Progenitor cell of endocrine pancreas (in vitro differentiated cells): ENCODE data around the gene CXCL9. TPM values are rescaled to one million over a fixed set of nuclear protein-coding genes. Genes with fewer than 3 reads are reported as not detected.

Experiments used
- DNase-seq: peaks from one replicate; pipeline ENCODE4 v3.0.0; 2021; ENCODE audit warnings: low spot score; ENCODE audit not compliant: unreplicated experiment
- H3K27ac Mint-ChIP-seq: 2 replicates; pipeline ENCODE4 v1.8.0; 2021; ENCODE audit warnings: mild to moderate bottlenecking, moderate library complexity, mixed read lengths
- H3K27me3 Mint-ChIP-seq: 2 replicates; pipeline ENCODE4 v1.8.0; 2021; ENCODE audit warnings: mixed read lengths
- H3K36me3 Mint-ChIP-seq: 2 replicates; pipeline ENCODE4 v1.8.0; 2022; ENCODE audit warnings: mixed read lengths; ENCODE audit not compliant: insufficient read depth
- H3K4me1 Mint-ChIP-seq: 2 replicates; pipeline ENCODE4 v1.8.0; 2021; ENCODE audit warnings: low read depth, mixed read lengths
- H3K4me3 Mint-ChIP-seq: 2 replicates; pipeline ENCODE4 v1.8.0; 2021; ENCODE audit warnings: low read depth, mild to moderate bottlenecking, moderate library complexity, mixed read lengths
- H3K9me3 Mint-ChIP-seq: 2 replicates; pipeline ENCODE4 v1.8.0; 2021; ENCODE audit warnings: low read depth, mixed read lengths
- total RNA-seq: library from RNA; stranded (reverse); gene quantifications from 2 replicates; pipeline ENCODE4 v1.2.1, GENCODE V29; 2021
- TF ChIP-seq, protein P1 (sequence below): fragments of 200-600 bp; sonication (generic); IDR thresholded peaks from one replicate; pipeline ENCODE4 v1.5.0; 2021; ENCODE audit warnings: antibody characterized with exemption, mild to moderate bottlenecking; ENCODE audit not compliant: unreplicated experiment

Gene CXCL9
- total RNA-seq, 1 donor from 2014 or later: not detected

DNA sequence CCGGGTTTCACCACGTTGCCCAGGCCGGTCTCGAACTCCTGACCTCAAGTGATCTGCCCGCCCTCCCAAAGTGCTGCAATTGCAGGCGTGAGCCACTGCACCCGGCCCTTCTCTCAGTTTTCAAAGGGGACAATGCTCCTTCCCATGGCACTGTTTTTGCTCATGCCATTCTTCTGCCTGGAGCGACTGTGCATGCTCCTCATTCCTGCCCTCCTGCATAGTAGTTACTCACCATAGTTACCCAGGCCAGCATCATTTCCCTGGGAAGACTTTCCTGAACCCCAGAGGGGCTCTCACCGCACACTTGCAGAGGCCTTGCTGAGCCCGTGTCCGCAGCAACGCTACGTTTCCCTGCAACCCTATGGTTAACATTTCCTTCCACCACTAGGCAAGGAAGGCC lies 3.3 kb upstream of the CXCL9 start:
- H3K9me3 Mint-ChIP-seq: no peaks in the 10 kb centered on the region
- H3K36me3 Mint-ChIP-seq: no peaks in the 10 kb centered on the region
- TF ChIP-seq, protein P1, sequence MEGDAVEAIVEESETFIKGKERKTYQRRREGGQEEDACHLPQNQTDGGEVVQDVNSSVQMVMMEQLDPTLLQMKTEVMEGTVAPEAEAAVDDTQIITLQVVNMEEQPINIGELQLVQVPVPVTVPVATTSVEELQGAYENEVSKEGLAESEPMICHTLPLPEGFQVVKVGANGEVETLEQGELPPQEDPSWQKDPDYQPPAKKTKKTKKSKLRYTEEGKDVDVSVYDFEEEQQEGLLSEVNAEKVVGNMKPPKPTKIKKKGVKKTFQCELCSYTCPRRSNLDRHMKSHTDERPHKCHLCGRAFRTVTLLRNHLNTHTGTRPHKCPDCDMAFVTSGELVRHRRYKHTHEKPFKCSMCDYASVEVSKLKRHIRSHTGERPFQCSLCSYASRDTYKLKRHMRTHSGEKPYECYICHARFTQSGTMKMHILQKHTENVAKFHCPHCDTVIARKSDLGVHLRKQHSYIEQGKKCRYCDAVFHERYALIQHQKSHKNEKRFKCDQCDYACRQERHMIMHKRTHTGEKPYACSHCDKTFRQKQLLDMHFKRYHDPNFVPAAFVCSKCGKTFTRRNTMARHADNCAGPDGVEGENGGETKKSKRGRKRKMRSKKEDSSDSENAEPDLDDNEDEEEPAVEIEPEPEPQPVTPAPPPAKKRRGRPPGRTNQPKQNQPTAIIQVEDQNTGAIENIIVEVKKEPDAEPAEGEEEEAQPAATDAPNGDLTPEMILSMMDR: no peak
- H3K4me3 Mint-ChIP-seq: no peak overlapping the region
- no peak for DNase-seq
- peaks cover 13% of the 10 kb centered on the region for H3K27me3 Mint-ChIP-seq
- no peak overlapping the region for H3K27ac Mint-ChIP-seq
- peaks cover 2% of the 10 kb centered on the region for H3K4me1 Mint-ChIP-seq

DNA sequence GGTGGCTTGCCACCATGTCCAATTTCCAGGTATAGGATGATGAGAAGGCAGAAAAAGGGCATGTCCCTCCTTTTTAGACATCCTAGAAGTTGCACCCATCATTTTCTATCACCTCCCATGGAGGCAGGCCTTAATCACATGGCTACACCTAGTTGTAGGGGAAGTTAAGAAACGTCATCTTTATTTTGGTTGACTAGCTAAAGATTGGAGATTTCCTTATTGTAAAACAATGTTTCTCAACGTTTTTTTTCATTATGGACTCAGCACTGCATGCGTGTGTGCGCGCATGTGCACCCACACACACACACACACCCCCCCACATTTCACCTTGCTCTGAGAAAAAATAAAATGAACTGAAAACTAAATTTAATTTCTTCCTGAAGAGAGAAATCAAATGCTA lies 2.0 kb upstream of the CXCL9 start:
- H3K27ac Mint-ChIP-seq: no peak overlapping the region
- no peaks in the 10 kb centered on the region for H3K36me3 Mint-ChIP-seq
- peaks cover 13% of the 10 kb centered on the region for H3K27me3 Mint-ChIP-seq
- no peak overlapping the region for H3K4me3 Mint-ChIP-seq
- no peaks in the 10 kb centered on the region for H3K9me3 Mint-ChIP-seq
- TF ChIP-seq, protein P1: no peak
- peaks cover 2% of the 10 kb centered on the region for H3K4me1 Mint-ChIP-seq
- DNase-seq: no peak

DNA sequence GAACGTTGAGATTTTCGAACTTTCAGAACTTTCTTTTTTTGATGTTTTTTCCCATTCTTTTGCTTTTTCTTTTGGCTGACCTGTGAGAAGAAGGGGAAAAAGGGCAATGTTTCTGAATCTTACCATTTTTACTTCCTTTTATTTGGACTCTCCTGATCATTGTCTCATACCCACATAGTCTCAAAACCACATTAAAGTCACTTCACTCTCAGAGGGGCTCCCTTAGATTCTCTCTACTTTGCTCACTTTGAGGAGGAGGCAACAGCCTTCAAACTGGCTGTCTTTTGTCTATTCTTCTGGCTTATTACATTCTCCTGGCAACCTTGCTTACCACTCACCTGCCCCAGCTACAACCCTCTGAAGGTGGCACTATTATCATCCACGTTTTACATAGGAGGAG lies 3.7 kb downstream of the CXCL9 start:
- TF ChIP-seq, protein P1: no peak
- Mint-ChIP-seq H3K4me1 (peaks cover 2% of the 10 kb centered on the region), H3K4me3 (no peak overlapping the region), H3K36me3 (no peaks in the 10 kb centered on the region), H3K27me3 (peaks cover 10% of the 10 kb centered on the region), H3K27ac (no peak overlapping the region), H3K9me3 (no peaks in the 10 kb centered on the region)
- DNase-seq: no peak

DNA sequence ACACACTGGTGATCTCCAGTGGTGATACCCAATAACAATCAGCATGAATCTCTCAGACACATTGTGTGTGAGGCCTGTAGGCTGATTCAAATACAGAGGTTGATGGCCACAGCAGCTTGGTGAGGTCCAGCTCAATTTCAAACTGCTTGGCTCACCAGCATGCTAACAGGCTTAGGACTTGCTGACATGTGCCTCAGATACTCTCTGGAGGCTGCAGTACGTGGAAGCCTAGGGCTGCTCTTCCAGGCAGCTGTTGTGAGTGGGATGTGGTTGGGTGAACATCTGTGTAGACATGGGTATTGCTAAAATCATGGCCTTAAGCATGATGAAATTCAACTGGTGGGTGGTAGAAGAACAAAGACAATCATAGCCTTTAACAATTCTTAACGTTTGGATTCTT lies 4.3 kb downstream of the CXCL9 start:
- Mint-ChIP-seq H3K4me3 (no peak overlapping the region), H3K27me3 (peaks cover 10% of the 10 kb centered on the region), H3K4me1 (peaks cover 2% of the 10 kb centered on the region), H3K27ac (no peak overlapping the region), H3K9me3 (no peaks in the 10 kb centered on the region), H3K36me3 (no peaks in the 10 kb centered on the region)
- TF ChIP-seq, protein P1: no peak
- DNase-seq: no peak

DNA sequence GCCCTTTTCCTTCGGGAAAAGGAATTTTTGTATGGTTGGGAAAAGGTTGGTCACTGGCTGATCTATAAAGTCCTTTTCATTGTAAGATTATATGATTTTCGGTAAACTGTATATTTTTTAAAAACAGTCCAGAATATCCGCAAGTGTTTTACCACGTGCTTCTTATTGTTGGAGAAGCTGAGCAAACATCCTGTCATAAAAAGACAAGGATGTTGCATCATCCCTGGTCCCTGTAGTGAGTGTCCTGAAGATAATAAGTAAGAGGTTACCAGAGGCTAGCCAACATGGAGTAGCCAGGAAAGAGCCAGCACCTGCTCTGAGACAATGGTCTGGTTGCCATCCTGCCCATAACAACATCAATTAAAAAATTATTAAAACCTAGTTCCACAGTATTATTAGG lies 5.1 kb downstream of the CXCL9 start:
- H3K4me3 Mint-ChIP-seq: no peak overlapping the region
- no peak overlapping the region for H3K27ac Mint-ChIP-seq
- no peak for DNase-seq
- H3K27me3 Mint-ChIP-seq: peaks cover 10% of the 10 kb centered on the region
- H3K36me3 Mint-ChIP-seq: no peaks in the 10 kb centered on the region
- no peaks in the 10 kb centered on the region for H3K9me3 Mint-ChIP-seq
- peaks cover 2% of the 10 kb centered on the region for H3K4me1 Mint-ChIP-seq
- TF ChIP-seq, protein P1: no peak

DNA sequence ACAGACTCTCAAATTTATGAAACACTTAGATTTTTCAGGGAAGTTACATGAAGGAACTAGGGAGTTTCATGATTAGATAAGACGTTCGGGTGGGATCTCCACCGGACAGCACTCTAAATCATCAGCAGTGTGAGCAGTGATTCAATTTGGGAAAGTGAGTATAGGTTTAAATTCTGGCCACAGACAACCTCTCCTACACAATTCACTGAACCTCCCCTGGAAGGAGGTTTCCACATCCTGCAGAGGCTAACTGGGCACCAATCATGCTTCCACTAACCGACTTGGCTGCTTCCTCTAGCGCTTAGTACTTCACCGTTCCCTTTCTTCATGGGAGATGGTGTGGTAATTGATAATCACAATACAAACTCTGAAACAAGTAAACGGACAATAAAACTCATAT lies 5.6 kb downstream of the CXCL9 start:
- peaks cover 2% of the 10 kb centered on the region for H3K4me1 Mint-ChIP-seq
- H3K4me3 Mint-ChIP-seq: no peak overlapping the region
- H3K9me3 Mint-ChIP-seq: no peaks in the 10 kb centered on the region
- H3K36me3 Mint-ChIP-seq: no peaks in the 10 kb centered on the region
- H3K27ac Mint-ChIP-seq: no peak overlapping the region
- DNase-seq: no peak
- H3K27me3 Mint-ChIP-seq: peaks cover 10% of the 10 kb centered on the region
- TF ChIP-seq, protein P1: no peak
